ENCODE results near the gene PLA2G2F. TPM values are rescaled to one million over a fixed set of nuclear protein-coding genes. Genes with fewer than 3 reads are reported as not detected.
"Not testable (repeated sequence)": the region's sequence is repeated elsewhere in the genome, so short reads cannot be mapped to it uniquely, and the experiment has no call there.

PLA2G2F gene
- total RNA-seq, 6 experiments from 2014 or later: not detected

- H3K9me3 Mint-ChIP-seq: no peaks in the 10 kb centered on the region
Measured at GRCh38 chr1:20123722-20124455, 15.2 kb upstream of the PLA2G2F start.

GRCh38 chr1:20124456-20125057 is 14.6 kb upstream of the PLA2G2F start:
- H3K9me3 Mint-ChIP-seq: no peaks in the 10 kb centered on the region
- peaks cover 41% of the 10 kb centered on the region for H3K27me3 Mint-ChIP-seq (ENCODE audit: insufficient read depth)
- H3K4me1 Mint-ChIP-seq (ENCODE audit: low read depth): 0 out of 2 replicates have a peak, but pooled peaks cover 12% of the 10 kb centered on the region
- TF ChIP-seq CTCF (IDR thresholded peaks at IDR 0.05): no peak
- H3K36me3 Mint-ChIP-seq (ENCODE audit: low read depth): no peaks in the 10 kb centered on the region
- DNase-seq: peak; percentile 68
- no peak overlapping the region for H3K27ac Mint-ChIP-seq
- H3K4me3 Mint-ChIP-seq: no peak overlapping the region

More at GRCh38 chr1:20123722-20124455, 15.2 kb upstream of the PLA2G2F start:
- H3K36me3 Mint-ChIP-seq (ENCODE audit: low read depth): no peaks in the 10 kb centered on the region
- DNase-seq: no peak
- H3K27ac Mint-ChIP-seq: no peak overlapping the region
- H3K4me3 Mint-ChIP-seq: no peak overlapping the region
- H3K27me3 Mint-ChIP-seq (ENCODE audit: insufficient read depth): peaks cover 46% of the 10 kb centered on the region
- 0 out of 2 replicates have a peak, but pooled peaks cover 12% of the 10 kb centered on the region for H3K4me1 Mint-ChIP-seq (ENCODE audit: low read depth)
- TF ChIP-seq CTCF (IDR thresholded peaks at IDR 0.05): no peak

- H3K4me3 Mint-ChIP-seq: no peak overlapping the region
- no peak for DNase-seq
- TF ChIP-seq CTCF (IDR thresholded peaks at IDR 0.05): no peak
- H3K27me3 Mint-ChIP-seq (ENCODE audit: insufficient read depth): peaks cover 39% of the 10 kb centered on the region
- H3K4me1 Mint-ChIP-seq (ENCODE audit: low read depth): 0 out of 2 replicates have a peak, but pooled peaks cover 12% of the 10 kb centered on the region
- H3K36me3 Mint-ChIP-seq (ENCODE audit: low read depth): no peaks in the 10 kb centered on the region
- H3K9me3 Mint-ChIP-seq: no peaks in the 10 kb centered on the region
- no peak overlapping the region for H3K27ac Mint-ChIP-seq
Measured at GRCh38 chr1:20125100-20125499, 14.0 kb upstream of the PLA2G2F start.

- no peak for DNase-seq
- peaks cover 29% of the 10 kb centered on the region for H3K27me3 Mint-ChIP-seq (ENCODE audit: insufficient read depth)
- no peaks in the 10 kb centered on the region for H3K9me3 Mint-ChIP-seq
- no peaks in the 10 kb centered on the region for H3K36me3 Mint-ChIP-seq (ENCODE audit: low read depth)
- H3K27ac Mint-ChIP-seq: no peak overlapping the region
- H3K4me3 Mint-ChIP-seq: no peak overlapping the region
- no peak for TF ChIP-seq CTCF (IDR thresholded peaks at IDR 0.05)
- H3K4me1 Mint-ChIP-seq (ENCODE audit: low read depth): 0 out of 2 replicates have a peak, but pooled peaks cover 12% of the 10 kb centered on the region
Measured at GRCh38 chr1:20126041-20126805, 12.9 kb upstream of the PLA2G2F start.

GRCh38 chr1:20126806-20127440 is 12.2 kb upstream of the PLA2G2F start:
- H3K4me3 Mint-ChIP-seq: no peak overlapping the region
- H3K4me1 Mint-ChIP-seq (ENCODE audit: low read depth): 0 out of 2 replicates have a peak, but pooled peaks cover 12% of the 10 kb centered on the region
- H3K27ac Mint-ChIP-seq: no peak overlapping the region
- H3K9me3 Mint-ChIP-seq: no peaks in the 10 kb centered on the region
- no peak for TF ChIP-seq CTCF (IDR thresholded peaks at IDR 0.05)
- H3K27me3 Mint-ChIP-seq (ENCODE audit: insufficient read depth): peaks cover 27% of the 10 kb centered on the region
- H3K36me3 Mint-ChIP-seq (ENCODE audit: low read depth): no peaks in the 10 kb centered on the region
- DNase-seq: no peak

GRCh38 chr1:20130518-20130917 is 8.6 kb upstream of the PLA2G2F start:
- DNase-seq; H3K4me3 Mint-ChIP-seq; H3K27ac Mint-ChIP-seq; H3K4me1 Mint-ChIP-seq (ENCODE audit: low read depth); H3K36me3 Mint-ChIP-seq (ENCODE audit: low read depth); H3K9me3 Mint-ChIP-seq: not testable (repeated sequence)
- H3K27me3 Mint-ChIP-seq (ENCODE audit: insufficient read depth): peaks cover 22% of the 10 kb centered on the region
